Lower leg skin (tissue), 4 donors: Measurements from ENCODE around the gene IL3. TPM values are rescaled to one million over a fixed set of nuclear protein-coding genes. Genes with fewer than 3 reads are reported as not detected.

Experiments
- DNase-seq, 2 donors: peaks; one replicate each; pipeline ENCODE4 v3.0.0-alpha.2; 2019; ENCODE audit warnings: low spot score in 2 of 2
- H3K4me3 ChIP-seq: fragments of 200-600 bp; sonication (generic); 2 replicates; pipeline ENCODE4 v1.5.1; 2017; ENCODE audit warnings: mild to moderate bottlenecking, low read depth; ENCODE audit not compliant: poor library complexity, severe bottlenecking
- POLR2A ChIP-seq, 2 donors: fragments of 450-650 bp; IDR thresholded peaks; one replicate each; pipeline ENCODE4 v1.6.1; 2016 to 2017; ENCODE audit warnings: antibody characterized with exemption in 2 of 2, mild to moderate bottlenecking in 1 of 2, moderate library complexity in 1 of 2
- WGBS, 2 donors: methylation state at CpG; one replicate each; pipeline ENCODE4 v1.1.5; 2018; 5-methylcytosine and 5-hydroxymethylcytosine counted together
- intact Hi-C: fragments of 100-400 bp; cut with DNase I; formaldehyde crosslinking; loops from one replicate; pipeline ENCODE4 v1.15.0; 2023; ENCODE audit warnings: low total_unique reads
- total RNA-seq, 4 donors: library from RNA; depleted of rRNA; stranded (reverse); fragments of >200 nt; gene quantifications; one replicate each; pipeline ENCODE4 v1.1.0, GENCODE V29; 2016
- TF ChIP-seq, protein P1 (sequence below), 3 donors: fragments of 450-650 bp; IDR thresholded peaks; one replicate each; pipeline ENCODE4 v1.5.1; 2016; ENCODE audit warnings: antibody characterized with exemption in 3 of 3, mild to moderate bottlenecking in 3 of 3, moderate library complexity in 2 of 3

Gene IL3
- total RNA-seq, 4 donors from 2014 or later: not detected

DNA sequence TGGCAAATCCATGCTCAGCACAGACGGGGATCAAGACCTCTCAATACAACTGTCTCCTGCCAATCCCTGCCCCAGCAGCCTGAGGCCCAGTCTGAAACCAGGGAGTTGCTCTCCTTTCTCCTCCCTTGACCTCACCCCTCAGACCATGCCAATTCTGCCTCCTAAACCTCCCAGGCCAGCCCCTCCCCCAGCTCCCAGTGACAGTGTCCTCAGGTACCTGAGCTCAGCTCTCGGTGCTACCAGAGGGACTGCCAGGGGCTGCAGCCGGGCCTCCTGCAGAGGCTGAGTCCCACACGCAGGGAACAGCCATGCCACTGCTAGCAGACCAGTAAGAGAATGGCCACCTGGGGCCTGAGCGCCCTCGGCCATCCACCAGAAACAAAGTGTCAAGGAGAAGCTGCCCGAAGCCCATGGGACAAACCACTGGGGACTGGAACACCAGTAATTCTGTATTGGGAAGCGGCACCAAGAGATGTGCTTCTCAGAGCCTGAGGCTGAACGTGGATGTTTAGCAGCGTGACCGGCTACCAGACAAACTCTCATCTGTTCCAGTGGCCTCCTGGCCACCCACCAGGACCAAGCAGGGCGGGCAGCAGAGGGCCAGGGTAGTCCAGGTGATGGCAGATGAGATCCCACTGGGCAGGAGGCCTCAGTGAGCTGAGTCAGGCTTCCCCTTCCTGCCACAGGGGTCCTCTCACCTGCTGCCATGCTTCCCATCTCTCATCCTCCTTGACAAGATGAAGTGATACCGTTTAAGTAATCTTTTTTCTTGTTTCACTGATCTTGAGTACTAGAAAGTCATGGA lies 557 bp upstream of the IL3 start:
- no peak overlapping the region for H3K4me3 ChIP-seq
- DNase-seq: peak in 1 of 2 donors; percentile 68
- TF ChIP-seq, protein P1, sequence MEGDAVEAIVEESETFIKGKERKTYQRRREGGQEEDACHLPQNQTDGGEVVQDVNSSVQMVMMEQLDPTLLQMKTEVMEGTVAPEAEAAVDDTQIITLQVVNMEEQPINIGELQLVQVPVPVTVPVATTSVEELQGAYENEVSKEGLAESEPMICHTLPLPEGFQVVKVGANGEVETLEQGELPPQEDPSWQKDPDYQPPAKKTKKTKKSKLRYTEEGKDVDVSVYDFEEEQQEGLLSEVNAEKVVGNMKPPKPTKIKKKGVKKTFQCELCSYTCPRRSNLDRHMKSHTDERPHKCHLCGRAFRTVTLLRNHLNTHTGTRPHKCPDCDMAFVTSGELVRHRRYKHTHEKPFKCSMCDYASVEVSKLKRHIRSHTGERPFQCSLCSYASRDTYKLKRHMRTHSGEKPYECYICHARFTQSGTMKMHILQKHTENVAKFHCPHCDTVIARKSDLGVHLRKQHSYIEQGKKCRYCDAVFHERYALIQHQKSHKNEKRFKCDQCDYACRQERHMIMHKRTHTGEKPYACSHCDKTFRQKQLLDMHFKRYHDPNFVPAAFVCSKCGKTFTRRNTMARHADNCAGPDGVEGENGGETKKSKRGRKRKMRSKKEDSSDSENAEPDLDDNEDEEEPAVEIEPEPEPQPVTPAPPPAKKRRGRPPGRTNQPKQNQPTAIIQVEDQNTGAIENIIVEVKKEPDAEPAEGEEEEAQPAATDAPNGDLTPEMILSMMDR (IDR thresholded peaks at IDR 0.05): no peak
- no peak for TF ChIP-seq POLR2A (IDR thresholded peaks at IDR 0.05)
- intact Hi-C loops: loop anchor here (10.0 kb wide), 1 partner anchor 305 kb away; the partner anchor contains the start of gene SLC22A5
- WGBS, 2 donors: 89% methylated on average over 13 of the region's 13 CpGs

DNA sequence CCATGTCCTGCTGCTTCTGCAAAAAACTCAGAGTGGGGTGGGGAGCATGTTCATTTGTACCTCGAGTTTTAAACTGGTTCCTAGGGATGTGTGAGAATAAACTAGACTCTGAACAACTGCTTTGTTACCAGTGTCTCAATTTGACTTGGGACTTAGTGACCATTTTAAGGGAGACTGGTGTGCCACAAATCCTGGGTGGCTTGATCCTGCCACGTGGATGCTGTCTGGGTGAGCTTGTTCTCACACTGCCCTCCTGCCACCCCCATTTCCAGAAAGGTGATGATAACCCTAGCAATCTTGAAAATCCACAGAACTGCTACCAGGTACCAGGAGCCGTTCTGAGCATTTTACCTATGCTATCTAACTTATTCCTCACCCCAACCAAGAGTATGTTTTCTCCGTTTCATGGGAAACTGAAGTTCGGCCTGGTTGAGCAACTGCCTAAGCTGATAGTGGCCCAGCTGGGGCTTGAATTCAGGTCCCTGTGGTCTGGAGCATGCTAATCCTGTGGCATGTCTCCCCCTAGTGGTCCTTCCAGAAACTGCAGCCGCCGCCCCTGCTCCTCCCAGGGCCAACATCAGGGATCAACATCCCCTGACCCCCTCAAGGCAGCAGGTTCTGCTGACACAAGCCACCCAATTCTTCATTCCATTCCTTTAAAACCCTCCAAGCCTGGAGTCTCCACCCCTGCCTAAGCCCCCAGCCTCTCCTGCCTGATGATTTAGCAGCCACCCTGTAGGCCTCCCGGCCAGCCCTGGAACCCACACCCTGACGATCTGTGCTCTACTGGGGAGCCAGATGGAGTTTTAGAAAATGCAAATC lies 2.8 kb downstream of the IL3 start:
- DNase-seq: peak; percentile 51 to 92
- intact Hi-C loops: loop anchor here (10.0 kb wide), 1 partner anchor 302 kb away; the partner anchor contains the start of gene SLC22A5
- no peak overlapping the region for H3K4me3 ChIP-seq
- TF ChIP-seq, protein P1 (IDR thresholded peaks at IDR 0.05): peak in 1 of 3 donors; percentile 84
- no peak for TF ChIP-seq POLR2A (IDR thresholded peaks at IDR 0.05)
- WGBS, 2 donors: 45 to 46% methylated on average over 9 of the region's 9 CpGs

DNA sequence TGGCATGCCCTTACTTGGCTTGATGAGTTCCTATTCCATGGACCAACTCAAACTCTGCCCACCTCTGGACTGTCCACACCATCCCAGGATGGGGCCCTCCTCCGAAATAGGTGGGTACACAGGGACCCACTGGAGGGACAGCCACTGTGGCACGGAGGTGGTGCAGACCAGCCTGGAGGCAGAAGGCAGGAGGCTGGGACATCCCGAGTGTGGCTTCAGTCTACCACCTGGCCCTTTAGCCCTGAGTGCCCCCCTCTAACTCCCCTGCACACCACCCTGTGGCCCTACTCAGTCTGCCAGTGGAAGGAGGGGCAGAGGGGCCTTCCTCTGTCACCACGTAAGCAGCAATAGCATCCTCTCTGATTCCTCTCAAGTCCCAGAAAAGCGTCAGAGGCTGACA lies 3.7 kb downstream of the IL3 start:
- 79 to 83% methylated on average over 4 to 5 of the region's 5 CpGs for WGBS, 2 donors
- no peak overlapping the region for H3K4me3 ChIP-seq
- intact Hi-C loops: loop anchor here (10.0 kb wide), 1 partner anchor 301 kb away; the partner anchor contains the start of gene SLC22A5
- no peak for TF ChIP-seq POLR2A (IDR thresholded peaks at IDR 0.05)
- TF ChIP-seq, protein P1 (IDR thresholded peaks at IDR 0.05): no peak
- peak in 1 of 2 donors; percentile 63 for DNase-seq

DNA sequence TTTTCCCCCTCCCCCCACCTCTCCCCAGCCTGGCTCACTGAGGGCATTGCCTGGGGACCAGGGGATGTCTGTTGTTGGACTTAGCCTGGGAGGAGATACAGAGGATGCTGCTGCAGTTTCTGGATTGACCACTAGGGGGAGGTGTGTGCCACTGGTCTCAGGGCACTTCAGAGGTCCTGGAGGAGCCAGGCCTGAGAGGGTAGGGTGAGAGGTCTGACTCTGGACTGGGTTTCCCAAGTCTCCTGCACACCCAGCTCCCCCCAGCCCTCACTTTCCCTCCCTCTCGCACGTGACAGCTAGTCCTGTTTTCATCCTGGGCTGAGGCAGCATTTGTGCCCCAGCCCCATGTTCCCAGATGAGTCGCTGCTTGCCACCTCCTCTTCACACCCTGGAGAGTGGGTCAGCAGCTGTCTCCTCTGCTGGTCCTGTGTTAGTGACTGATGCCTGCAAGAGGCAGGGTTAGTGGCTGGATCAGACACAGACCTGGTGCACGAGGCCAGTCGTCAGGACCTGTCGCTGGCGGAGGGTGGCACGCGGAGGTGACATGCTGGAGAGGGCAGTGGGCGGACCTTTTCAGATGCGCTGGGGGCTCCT lies 4.4 kb downstream of the IL3 start:
- DNase-seq: peak; percentile 56 to 93
- intact Hi-C loops: loop anchor here (10.0 kb wide), 1 partner anchor 300 kb away; the partner anchor contains the start of gene SLC22A5
- TF ChIP-seq, protein P1 (IDR thresholded peaks at IDR 0.05): peak in 1 of 3 donors; percentile 47
- no peak for TF ChIP-seq POLR2A (IDR thresholded peaks at IDR 0.05)
- 86 to 93% methylated on average over 11 of the region's 11 CpGs for WGBS, 2 donors
- H3K4me3 ChIP-seq: no peak overlapping the region

DNA sequence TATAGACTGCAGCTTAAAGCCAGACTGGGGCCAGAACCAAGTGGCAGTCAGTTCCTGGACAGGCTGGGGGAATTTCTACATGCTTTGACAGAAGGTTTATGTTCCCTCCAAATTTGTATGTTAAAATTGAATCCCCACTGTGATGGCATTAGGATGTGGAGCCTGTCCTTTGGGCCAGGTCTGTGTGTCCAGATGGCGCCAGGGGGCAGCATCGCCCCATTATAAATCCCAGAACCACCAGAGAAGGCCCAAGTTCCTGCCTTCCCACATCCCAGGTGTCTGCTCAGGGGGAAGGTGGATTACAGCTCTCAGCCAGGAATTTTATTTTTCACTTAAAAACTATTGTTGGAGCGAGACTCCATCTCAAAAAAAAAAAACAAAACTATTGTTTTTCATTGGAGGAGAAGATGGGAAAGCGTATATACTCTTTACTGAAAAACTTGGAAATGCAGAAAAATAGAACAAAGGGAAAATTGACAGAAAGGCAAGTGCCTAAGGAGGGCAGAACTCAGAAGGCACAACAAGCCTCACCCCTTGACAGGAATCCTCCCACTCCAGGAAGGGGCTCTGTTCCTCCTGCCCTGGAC lies 5.0 kb downstream of the IL3 start:
- H3K4me3 ChIP-seq: no peak overlapping the region
- WGBS, 2 donors: 58 to 63% methylated on average over 4 of the region's 4 CpGs
- DNase-seq: no peak
- intact Hi-C loops: loop anchor here (10.0 kb wide), 1 partner anchor 299 kb away; the partner anchor contains the start of gene SLC22A5
- TF ChIP-seq, protein P1 (IDR thresholded peaks at IDR 0.05): no peak
- TF ChIP-seq POLR2A (IDR thresholded peaks at IDR 0.05): no peak
